ENCODE data around the gene MTG1.

Gene MTG1

DNA sequence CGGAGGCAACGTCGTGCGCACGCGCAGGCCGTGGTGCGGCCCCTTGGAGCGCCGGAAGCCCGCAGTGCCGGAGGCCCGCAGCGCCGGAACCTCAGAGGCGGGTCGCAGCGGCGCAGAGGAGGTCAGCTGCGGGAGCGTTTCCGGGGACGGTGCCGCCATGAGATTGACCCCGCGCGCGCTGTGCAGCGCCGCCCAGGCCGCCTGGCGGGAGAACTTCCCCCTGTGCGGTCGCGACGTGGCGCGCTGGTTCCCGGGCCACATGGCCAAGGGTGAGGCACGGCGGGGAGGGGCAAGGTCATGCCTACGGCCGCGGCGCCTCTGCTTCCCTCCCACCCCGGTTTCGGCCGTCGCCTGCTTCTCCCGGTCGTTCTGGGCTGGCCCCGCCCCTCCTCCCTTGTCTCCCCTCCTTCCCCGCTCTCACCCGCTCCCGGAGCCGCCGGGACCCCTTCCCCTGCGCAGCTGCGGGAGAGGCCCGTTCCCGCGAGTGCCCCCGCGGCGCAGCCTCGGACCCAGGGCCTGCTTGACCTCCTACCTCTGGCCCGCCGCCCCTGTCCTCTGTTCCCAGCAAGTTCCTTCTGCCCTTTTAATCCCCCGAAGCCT, at the start of gene MTG1:
Gene MTG1, plus strand, starts transcription at position 94 of the 600 bp plus-strand sequence. Its CDS starts 64 bp downstream, at position 158.
- H3K4me3 ChIP-seq (ENCODE audit: low read depth, low read length) = peak within 1 kb of the TSS; percentile 88

GRCh38 chr10:133344236-133344635, 49.7 kb upstream of the MTG1 start:
- TF ChIP-seq CTCF (IDR thresholded peaks at IDR 0.05; ENCODE audit: low read depth, low read length, missing control alignments) = no peak
- DNase-seq (ENCODE audit: low read depth) = no peak
- no peak overlapping the region for H3K4me3 ChIP-seq (ENCODE audit: low read depth, low read length)

More for the DNA sequence above, at the start of gene MTG1:
- DNase-seq (ENCODE audit: low read depth) = peak; percentile 75
- TF ChIP-seq CTCF (IDR thresholded peaks at IDR 0.05; ENCODE audit: low read depth, low read length, missing control alignments) = peak; percentile 11

DNA sequence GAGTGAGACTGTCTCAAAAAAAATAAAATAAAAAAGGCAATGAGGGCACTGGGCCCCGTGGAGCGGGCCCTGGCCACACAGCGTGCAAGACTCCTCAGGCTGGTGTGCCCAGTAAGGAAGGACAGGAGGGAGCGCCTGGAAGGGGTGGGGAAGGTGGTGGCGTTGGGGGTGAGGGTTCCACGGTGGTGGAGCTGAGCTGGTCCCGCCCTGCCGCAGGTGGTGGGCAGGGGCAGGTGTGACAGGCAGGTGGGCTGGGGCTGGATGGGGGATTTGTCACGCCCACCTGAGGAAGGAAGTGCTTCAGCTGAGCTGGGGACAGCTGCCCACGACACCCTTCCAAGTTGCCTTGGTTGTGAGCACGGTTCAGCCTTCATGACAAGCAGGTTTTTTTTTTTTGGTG, 47.5 kb upstream of the MTG1 start:
- no peak overlapping the region for H3K4me3 ChIP-seq (ENCODE audit: low read depth, low read length)
- TF ChIP-seq CTCF (IDR thresholded peaks at IDR 0.05; ENCODE audit: low read depth, low read length, missing control alignments) = no peak
- no peak for DNase-seq (ENCODE audit: low read depth)

DNA sequence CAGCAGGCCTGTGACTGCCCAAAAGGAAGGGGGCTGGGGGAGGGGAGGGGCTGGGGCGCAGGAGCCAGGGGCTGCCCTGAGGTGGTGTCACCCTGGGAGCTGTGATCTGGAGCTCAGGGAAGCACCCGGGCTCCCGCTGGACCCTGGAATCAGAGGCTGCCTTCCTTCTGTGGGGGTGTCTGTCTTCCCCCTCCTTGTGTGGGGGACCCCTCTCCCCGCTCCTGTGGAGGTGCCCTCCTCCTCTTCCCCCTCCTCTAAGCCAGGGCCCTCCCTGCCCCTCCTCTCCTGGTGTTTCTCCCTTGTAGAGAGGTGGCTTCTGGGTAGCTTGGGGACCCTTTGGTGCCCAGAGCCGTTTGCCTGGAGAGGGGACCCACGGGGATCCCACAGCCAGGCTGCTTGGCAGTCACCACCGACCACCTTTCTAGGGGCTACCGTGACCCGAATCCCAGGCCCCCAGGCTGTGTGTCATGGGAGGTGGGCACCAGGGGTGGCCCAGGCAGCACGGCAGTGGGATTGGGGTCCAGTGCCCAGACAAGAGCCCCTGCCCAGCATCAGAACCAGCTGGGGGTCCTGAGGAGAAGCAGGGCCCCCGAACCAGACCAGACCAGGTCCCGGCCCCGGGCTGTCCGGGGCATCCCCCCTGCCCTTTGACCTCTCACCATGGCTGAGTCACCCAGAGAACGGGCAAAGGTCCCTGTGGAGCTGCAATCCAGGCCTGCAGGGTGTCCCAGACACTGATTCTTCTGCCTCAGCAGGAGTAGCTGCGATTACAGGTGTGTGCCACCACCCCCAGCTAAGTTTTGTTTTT, 46.0 kb upstream of the MTG1 start:
- no peak for TF ChIP-seq CTCF (IDR thresholded peaks at IDR 0.05; ENCODE audit: low read depth, low read length, missing control alignments)
- DNase-seq (ENCODE audit: low read depth) = no peak
- no peak overlapping the region for H3K4me3 ChIP-seq (ENCODE audit: low read depth, low read length)

GRCh38 chr10:133349160-133349568, 44.8 kb upstream of the MTG1 start:
- no peak overlapping the region for H3K4me3 ChIP-seq (ENCODE audit: low read depth, low read length)
- no peak for DNase-seq (ENCODE audit: low read depth)
- TF ChIP-seq CTCF (IDR thresholded peaks at IDR 0.05; ENCODE audit: low read depth, low read length, missing control alignments) = no peak

GRCh38 chr10:133349577-133350011, 44.4 kb upstream of the MTG1 start:
- no peak overlapping the region for H3K4me3 ChIP-seq (ENCODE audit: low read depth, low read length)
- DNase-seq (ENCODE audit: low read depth) = no peak
- no peak for TF ChIP-seq CTCF (IDR thresholded peaks at IDR 0.05; ENCODE audit: low read depth, low read length, missing control alignments)

Measured in GM12864 (cell line).